SK-N-SH treated with all-trans-retinoic acid at 6 μM for 48 hours (cell line): ENCODE data around the gene PYCR2.

ENCODE experiments used
- ATAC-seq: fragments of 200-7000 bp; cut with Tn5 transposase; 3 replicates; pipeline ENCODE4 v1.9.1; 2020; ENCODE audit warnings: mild to moderate bottlenecking, moderate library complexity
- ARNTL ChIP-seq: fragments of 450-650 bp; formaldehyde crosslinking; IDR thresholded peaks from 2 replicates; pipeline ENCODE4 v1.5.0; 2020; ENCODE audit warnings: low read depth, mild to moderate bottlenecking, moderate library complexity, borderline replicate concordance
- BACH2 ChIP-seq: fragments of 250-450 bp; sonication (Bioruptor Pico); IDR thresholded peaks from 2 replicates; pipeline ENCODE4 v1.9.0; 2021; ENCODE audit warnings: mild to moderate bottlenecking, borderline replicate concordance
- CREB5 ChIP-seq: fragments of 250-450 bp; sonication (Bioruptor Pico); IDR thresholded peaks from 2 replicates; pipeline ENCODE4 v1.5.1; 2020; ENCODE audit warnings: low read depth, mild to moderate bottlenecking, moderate library complexity
- CSDC2 ChIP-seq: fragments of 250-450 bp; sonication (Bioruptor Pico); IDR thresholded peaks from 2 replicates; pipeline ENCODE4 v1.5.0; 2020; ENCODE audit warnings: mild to moderate bottlenecking, moderate library complexity
- ESRRG ChIP-seq: fragments of 250-450 bp; sonication (Bioruptor Pico); IDR thresholded peaks from 2 replicates; pipeline ENCODE4 v1.6.1; 2021; ENCODE audit warnings: mild to moderate bottlenecking
- GLIS3 ChIP-seq: fragments of 250-450 bp; sonication (Bioruptor Pico); IDR thresholded peaks from 2 replicates; pipeline ENCODE4 v1.5.0; 2020; ENCODE audit warnings: mild to moderate bottlenecking, moderate library complexity
- ISL1 ChIP-seq: fragments of 250-450 bp; sonication (Bioruptor Pico); IDR thresholded peaks from 2 replicates; pipeline ENCODE4 v2.1.2; 2022; ENCODE audit warnings: mild to moderate bottlenecking, moderate library complexity
- OSR1 ChIP-seq: fragments of 250-450 bp; sonication (Bioruptor Pico); IDR thresholded peaks from 2 replicates; pipeline ENCODE4 v1.8.0; 2022; ENCODE audit warnings: moderate library complexity, mild to moderate bottlenecking, inconsistent platforms
- PPARA ChIP-seq: fragments of 250-450 bp; sonication (Bioruptor Pico); IDR thresholded peaks from 2 replicates; pipeline ENCODE4 v1.5.0; 2020; ENCODE audit warnings: mild to moderate bottlenecking, borderline replicate concordance
- RARB ChIP-seq: fragments of 250-450 bp; sonication (Bioruptor Pico); IDR thresholded peaks from 2 replicates; pipeline ENCODE4 v1.8.0; 2021; ENCODE audit warnings: mild to moderate bottlenecking, moderate library complexity
- TCF4 ChIP-seq: fragments of 250-450 bp; sonication (Bioruptor Pico); IDR thresholded peaks from 2 replicates; pipeline ENCODE4 v1.8.0; 2021; ENCODE audit warnings: mild to moderate bottlenecking, moderate library complexity, borderline replicate concordance
- TOX ChIP-seq: fragments of 250-450 bp; sonication (Bioruptor Pico); IDR thresholded peaks from 2 replicates; pipeline ENCODE4 v1.8.0; 2021; ENCODE audit warnings: mild to moderate bottlenecking, moderate library complexity, borderline replicate concordance
- ZC3H10 ChIP-seq: fragments of 250-450 bp; sonication (Bioruptor Pico); IDR thresholded peaks from 2 replicates; pipeline ENCODE4 v1.5.1; 2021; ENCODE audit warnings: mild to moderate bottlenecking, moderate library complexity
- ZFP3 ChIP-seq: fragments of 250-450 bp; sonication (Bioruptor Pico); IDR thresholded peaks from 2 replicates; pipeline ENCODE4 v1.5.0; 2020; ENCODE audit warnings: mild to moderate bottlenecking, moderate library complexity
- ZFP30 ChIP-seq: fragments of 450-650 bp; formaldehyde crosslinking; IDR thresholded peaks from 2 replicates; pipeline ENCODE4 v1.5.0; 2022; ENCODE audit warnings: mild to moderate bottlenecking, moderate library complexity
- ZNF565 ChIP-seq: fragments of 450-650 bp; formaldehyde crosslinking; conservative IDR thresholded peaks from 2 replicates; pipeline ENCODE4 v1.5.0; 2020; ENCODE audit warnings: low read depth, mild to moderate bottlenecking, moderate library complexity
- ZNF70 ChIP-seq: fragments of 450-650 bp; formaldehyde crosslinking; IDR thresholded peaks from 2 replicates; pipeline ENCODE4 v1.5.0; 2020; ENCODE audit warnings: mild to moderate bottlenecking, moderate library complexity
- ZNF8 ChIP-seq: fragments of 450-650 bp; formaldehyde crosslinking; IDR thresholded peaks from 2 replicates; pipeline ENCODE4 v1.5.0; 2020; ENCODE audit warnings: mild to moderate bottlenecking, moderate library complexity
- TF ChIP-seq, protein P1 (sequence below): fragments of 250-450 bp; sonication (Bioruptor Pico); IDR thresholded peaks from 2 replicates; pipeline ENCODE4 v1.5.0; 2020; ENCODE audit warnings: mild to moderate bottlenecking, moderate library complexity
- TF ChIP-seq, protein P2 (sequence below): fragments of 250-450 bp; sonication (Bioruptor Pico); IDR thresholded peaks from 2 replicates; pipeline ENCODE4 v1.8.0; 2021; ENCODE audit warnings: low read depth, mild to moderate bottlenecking, moderate library complexity, borderline replicate concordance
- TF ChIP-seq, protein P3 (sequence below): fragments of 250-450 bp; sonication (Bioruptor Pico); IDR thresholded peaks from 2 replicates; pipeline ENCODE4 v1.8.0; 2020; ENCODE audit warnings: mild to moderate bottlenecking, moderate library complexity, borderline replicate concordance
- TF ChIP-seq, protein P4 (sequence below): fragments of 250-450 bp; sonication (Bioruptor Pico); IDR thresholded peaks from 2 replicates; pipeline ENCODE4 v1.5.1; 2021; ENCODE audit warnings: mild to moderate bottlenecking, moderate library complexity

The PYCR2 gene

GRCh38 chr1:225889743-225890142 is 34.3 kb downstream of the PYCR2 start:
- TF ChIP-seq, protein P1, sequence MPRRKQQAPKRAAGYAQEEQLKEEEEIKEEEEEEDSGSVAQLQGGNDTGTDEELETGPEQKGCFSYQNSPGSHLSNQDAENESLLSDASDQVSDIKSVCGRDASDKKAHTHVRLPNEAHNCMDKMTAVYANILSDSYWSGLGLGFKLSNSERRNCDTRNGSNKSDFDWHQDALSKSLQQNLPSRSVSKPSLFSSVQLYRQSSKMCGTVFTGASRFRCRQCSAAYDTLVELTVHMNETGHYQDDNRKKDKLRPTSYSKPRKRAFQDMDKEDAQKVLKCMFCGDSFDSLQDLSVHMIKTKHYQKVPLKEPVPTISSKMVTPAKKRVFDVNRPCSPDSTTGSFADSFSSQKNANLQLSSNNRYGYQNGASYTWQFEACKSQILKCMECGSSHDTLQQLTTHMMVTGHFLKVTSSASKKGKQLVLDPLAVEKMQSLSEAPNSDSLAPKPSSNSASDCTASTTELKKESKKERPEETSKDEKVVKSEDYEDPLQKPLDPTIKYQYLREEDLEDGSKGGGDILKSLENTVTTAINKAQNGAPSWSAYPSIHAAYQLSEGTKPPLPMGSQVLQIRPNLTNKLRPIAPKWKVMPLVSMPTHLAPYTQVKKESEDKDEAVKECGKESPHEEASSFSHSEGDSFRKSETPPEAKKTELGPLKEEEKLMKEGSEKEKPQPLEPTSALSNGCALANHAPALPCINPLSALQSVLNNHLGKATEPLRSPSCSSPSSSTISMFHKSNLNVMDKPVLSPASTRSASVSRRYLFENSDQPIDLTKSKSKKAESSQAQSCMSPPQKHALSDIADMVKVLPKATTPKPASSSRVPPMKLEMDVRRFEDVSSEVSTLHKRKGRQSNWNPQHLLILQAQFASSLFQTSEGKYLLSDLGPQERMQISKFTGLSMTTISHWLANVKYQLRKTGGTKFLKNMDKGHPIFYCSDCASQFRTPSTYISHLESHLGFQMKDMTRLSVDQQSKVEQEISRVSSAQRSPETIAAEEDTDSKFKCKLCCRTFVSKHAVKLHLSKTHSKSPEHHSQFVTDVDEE: no peak
- no peak for TF ChIP-seq ZFP30 (CRISPR knock-in tag)
- no peak for TF ChIP-seq RARB (CRISPR knock-in tag)
- no peak for TF ChIP-seq ZC3H10
- no peak for TF ChIP-seq BACH2 (CRISPR knock-in tag)
- TF ChIP-seq ZFP3 (CRISPR knock-in tag): no peak
- TF ChIP-seq, protein P2, sequence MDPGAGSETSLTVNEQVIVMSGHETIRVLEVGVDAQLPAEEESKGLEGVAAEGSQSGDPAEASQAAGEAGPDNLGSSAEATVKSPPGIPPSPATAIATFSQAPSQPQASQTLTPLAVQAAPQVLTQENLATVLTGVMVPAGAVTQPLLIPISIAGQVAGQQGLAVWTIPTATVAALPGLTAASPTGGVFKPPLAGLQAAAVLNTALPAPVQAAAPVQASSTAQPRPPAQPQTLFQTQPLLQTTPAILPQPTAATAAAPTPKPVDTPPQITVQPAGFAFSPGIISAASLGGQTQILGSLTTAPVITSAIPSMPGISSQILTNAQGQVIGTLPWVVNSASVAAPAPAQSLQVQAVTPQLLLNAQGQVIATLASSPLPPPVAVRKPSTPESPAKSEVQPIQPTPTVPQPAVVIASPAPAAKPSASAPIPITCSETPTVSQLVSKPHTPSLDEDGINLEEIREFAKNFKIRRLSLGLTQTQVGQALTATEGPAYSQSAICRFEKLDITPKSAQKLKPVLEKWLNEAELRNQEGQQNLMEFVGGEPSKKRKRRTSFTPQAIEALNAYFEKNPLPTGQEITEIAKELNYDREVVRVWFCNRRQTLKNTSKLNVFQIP (CRISPR knock-in tag): no peak
- no peak for TF ChIP-seq ZNF8
- TF ChIP-seq ARNTL (CRISPR knock-in tag): no peak
- TF ChIP-seq PPARA (CRISPR knock-in tag): no peak
- no peak for TF ChIP-seq GLIS3 (CRISPR knock-in tag)
- no peak for TF ChIP-seq TCF4
- TF ChIP-seq TOX (CRISPR knock-in tag): no peak
- no peak for TF ChIP-seq ISL1 (CRISPR knock-in tag)
- no peak for ATAC-seq

GRCh38 chr1:225888898-225889601 is 35.0 kb downstream of the PYCR2 start, which contains the start of gene LEFTY1:
Gene LEFTY1 (minus strand): TSS chr1:225889146. CDS start chr1:225889066, 80 bp downstream.
- ATAC-seq: no peak; the same call in 1 of the 3 replicates

GRCh38 chr1:225888289-225888897 is 35.7 kb downstream of the PYCR2 start:
- peak; percentile 13; the same call in 1 of the 3 replicates for ATAC-seq

More at GRCh38 chr1:225888898-225889601, 35.0 kb downstream of the PYCR2 start, which contains the start of gene LEFTY1:
- TF ChIP-seq BACH2 (CRISPR knock-in tag) (no peak), GLIS3 (CRISPR knock-in tag) (no peak), CSDC2 (CRISPR knock-in tag) (no peak)

More at GRCh38 chr1:225888289-225888897, 35.7 kb downstream of the PYCR2 start:
- no peak for TF ChIP-seq ZNF565 (CRISPR knock-in tag)
- no peak for TF ChIP-seq ZFP3 (CRISPR knock-in tag)
- TF ChIP-seq TOX (CRISPR knock-in tag): no peak
- TF ChIP-seq OSR1 (CRISPR knock-in tag): no peak
- TF ChIP-seq BACH2 (CRISPR knock-in tag): no peak
- TF ChIP-seq CREB5: no peak
- no peak for TF ChIP-seq RARB (CRISPR knock-in tag)
- TF ChIP-seq ZNF8: no peak
- no peak for TF ChIP-seq ARNTL (CRISPR knock-in tag)
- no peak for TF ChIP-seq ZC3H10
- TF ChIP-seq CSDC2 (CRISPR knock-in tag): no peak
- TF ChIP-seq, protein P2 (CRISPR knock-in tag): no peak
- TF ChIP-seq ESRRG (CRISPR knock-in tag): no peak
- TF ChIP-seq, protein P3, sequence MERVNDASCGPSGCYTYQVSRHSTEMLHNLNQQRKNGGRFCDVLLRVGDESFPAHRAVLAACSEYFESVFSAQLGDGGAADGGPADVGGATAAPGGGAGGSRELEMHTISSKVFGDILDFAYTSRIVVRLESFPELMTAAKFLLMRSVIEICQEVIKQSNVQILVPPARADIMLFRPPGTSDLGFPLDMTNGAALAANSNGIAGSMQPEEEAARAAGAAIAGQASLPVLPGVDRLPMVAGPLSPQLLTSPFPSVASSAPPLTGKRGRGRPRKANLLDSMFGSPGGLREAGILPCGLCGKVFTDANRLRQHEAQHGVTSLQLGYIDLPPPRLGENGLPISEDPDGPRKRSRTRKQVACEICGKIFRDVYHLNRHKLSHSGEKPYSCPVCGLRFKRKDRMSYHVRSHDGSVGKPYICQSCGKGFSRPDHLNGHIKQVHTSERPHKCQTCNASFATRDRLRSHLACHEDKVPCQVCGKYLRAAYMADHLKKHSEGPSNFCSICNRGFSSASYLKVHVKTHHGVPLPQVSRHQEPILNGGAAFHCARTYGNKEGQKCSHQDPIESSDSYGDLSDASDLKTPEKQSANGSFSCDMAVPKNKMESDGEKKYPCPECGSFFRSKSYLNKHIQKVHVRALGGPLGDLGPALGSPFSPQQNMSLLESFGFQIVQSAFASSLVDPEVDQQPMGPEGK: no peak
- TF ChIP-seq ZFP30 (CRISPR knock-in tag): no peak
- TF ChIP-seq, protein P4, sequence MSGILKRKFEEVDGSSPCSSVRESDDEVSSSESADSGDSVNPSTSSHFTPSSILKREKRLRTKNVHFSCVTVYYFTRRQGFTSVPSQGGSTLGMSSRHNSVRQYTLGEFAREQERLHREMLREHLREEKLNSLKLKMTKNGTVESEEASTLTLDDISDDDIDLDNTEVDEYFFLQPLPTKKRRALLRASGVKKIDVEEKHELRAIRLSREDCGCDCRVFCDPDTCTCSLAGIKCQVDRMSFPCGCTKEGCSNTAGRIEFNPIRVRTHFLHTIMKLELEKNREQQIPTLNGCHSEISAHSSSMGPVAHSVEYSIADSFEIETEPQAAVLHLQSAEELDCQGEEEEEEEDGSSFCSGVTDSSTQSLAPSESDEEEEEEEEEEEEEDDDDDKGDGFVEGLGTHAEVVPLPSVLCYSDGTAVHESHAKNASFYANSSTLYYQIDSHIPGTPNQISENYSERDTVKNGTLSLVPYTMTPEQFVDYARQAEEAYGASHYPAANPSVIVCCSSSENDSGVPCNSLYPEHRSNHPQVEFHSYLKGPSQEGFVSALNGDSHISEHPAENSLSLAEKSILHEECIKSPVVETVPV (CRISPR knock-in tag): no peak
- TF ChIP-seq ZNF70 (CRISPR knock-in tag): no peak
